Stimulated activated CD4-positive, alpha-beta T cell treated with anti-CD3 and anti-CD28 coated beads, TNF-alpha, amount 100 ng/mL, for 24 hours (primary cell): ENCODE results near the gene PC.
"Not testable (repeated sequence)": the region's sequence is repeated elsewhere in the genome, so short reads cannot be mapped to it uniquely, and the experiment has no call there.

Source experiments
- DNase-seq, 3 experiments: peaks; one replicate each; pipeline ENCODE4 v3.0.0-alpha.2; 2020; ENCODE audit warnings: low read depth in 3 of 3

Gene PC, protein sequence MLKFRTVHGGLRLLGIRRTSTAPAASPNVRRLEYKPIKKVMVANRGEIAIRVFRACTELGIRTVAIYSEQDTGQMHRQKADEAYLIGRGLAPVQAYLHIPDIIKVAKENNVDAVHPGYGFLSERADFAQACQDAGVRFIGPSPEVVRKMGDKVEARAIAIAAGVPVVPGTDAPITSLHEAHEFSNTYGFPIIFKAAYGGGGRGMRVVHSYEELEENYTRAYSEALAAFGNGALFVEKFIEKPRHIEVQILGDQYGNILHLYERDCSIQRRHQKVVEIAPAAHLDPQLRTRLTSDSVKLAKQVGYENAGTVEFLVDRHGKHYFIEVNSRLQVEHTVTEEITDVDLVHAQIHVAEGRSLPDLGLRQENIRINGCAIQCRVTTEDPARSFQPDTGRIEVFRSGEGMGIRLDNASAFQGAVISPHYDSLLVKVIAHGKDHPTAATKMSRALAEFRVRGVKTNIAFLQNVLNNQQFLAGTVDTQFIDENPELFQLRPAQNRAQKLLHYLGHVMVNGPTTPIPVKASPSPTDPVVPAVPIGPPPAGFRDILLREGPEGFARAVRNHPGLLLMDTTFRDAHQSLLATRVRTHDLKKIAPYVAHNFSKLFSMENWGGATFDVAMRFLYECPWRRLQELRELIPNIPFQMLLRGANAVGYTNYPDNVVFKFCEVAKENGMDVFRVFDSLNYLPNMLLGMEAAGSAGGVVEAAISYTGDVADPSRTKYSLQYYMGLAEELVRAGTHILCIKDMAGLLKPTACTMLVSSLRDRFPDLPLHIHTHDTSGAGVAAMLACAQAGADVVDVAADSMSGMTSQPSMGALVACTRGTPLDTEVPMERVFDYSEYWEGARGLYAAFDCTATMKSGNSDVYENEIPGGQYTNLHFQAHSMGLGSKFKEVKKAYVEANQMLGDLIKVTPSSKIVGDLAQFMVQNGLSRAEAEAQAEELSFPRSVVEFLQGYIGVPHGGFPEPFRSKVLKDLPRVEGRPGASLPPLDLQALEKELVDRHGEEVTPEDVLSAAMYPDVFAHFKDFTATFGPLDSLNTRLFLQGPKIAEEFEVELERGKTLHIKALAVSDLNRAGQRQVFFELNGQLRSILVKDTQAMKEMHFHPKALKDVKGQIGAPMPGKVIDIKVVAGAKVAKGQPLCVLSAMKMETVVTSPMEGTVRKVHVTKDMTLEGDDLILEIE

GRCh38 chr11:66958232-66958955, at the start of gene PC:
TSS of gene PC (minus strand) at chr11:66958383. CDS start at chr11:66872159, 86,224 bp downstream.
- DNase-seq, result peak; percentile 93 to 98 (median 96)

DNA sequence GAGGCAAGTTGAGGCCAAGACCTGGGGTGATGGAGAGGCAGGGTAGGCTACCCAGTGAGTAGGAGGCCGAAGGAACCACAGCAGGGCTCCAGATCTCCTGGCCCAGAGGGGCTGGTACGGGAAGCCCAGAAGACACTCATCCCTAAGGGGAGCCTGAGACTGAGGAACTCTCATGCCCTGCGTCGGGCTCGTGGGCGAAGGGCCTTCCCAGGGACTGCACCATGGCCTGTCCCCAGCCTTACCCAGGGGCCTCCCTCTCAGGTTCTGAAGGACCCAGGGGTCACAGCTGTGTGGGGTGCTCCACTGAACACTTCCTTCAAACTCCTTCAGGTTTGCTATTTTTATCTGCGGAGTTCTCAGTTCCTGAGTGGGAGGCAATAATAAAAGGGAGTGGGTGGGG, 48.9 kb upstream of the PC start:
- DNase-seq, result no peak

DNA sequence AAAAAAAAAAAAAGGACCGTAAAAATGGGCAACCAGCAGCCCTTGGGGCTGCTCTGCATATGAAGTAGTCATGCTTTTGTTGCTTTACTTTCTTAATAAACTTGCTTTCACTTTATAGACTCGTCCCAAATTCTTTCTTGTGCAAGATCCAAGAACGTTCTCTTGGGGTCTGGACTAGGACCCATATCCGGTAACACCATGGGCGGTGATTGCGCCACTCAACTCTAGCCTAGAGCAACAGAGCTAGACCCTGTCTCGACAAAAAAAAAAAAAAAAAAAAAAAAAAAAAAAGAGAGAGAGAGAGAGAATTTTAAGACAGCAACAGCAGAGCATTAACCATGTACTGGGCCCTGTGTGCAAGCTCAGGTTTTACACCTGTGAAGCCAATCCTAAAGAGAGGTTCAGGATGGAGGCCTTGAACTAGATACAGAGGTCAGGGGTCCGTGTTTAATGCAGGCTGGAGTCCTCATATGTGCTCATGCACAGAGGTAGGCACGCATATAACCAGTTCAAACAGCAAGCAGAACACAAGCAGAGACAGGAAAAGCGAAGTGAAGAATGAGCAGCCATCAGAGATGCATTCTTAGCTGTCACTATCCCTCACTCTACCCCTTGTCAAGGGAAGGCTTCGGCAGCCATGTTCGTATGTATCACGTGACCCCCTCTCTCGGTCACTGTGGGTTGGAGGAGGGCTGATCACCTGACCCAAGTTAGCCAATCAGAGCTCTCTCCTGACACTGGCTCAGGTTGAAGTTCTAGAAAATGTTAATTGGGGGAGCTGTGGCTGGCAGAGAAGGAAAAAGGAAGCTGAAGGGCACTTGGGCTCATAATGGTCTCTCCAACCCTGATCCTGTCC, 48.1 kb upstream of the PC start:
- DNase-seq, result peak in 2 of 3 experiments; percentile 11 to 24

GRCh38 chr11:67005200-67005599, 47.0 kb upstream of the PC start:
- DNase-seq, result not testable (repeated sequence)

DNA sequence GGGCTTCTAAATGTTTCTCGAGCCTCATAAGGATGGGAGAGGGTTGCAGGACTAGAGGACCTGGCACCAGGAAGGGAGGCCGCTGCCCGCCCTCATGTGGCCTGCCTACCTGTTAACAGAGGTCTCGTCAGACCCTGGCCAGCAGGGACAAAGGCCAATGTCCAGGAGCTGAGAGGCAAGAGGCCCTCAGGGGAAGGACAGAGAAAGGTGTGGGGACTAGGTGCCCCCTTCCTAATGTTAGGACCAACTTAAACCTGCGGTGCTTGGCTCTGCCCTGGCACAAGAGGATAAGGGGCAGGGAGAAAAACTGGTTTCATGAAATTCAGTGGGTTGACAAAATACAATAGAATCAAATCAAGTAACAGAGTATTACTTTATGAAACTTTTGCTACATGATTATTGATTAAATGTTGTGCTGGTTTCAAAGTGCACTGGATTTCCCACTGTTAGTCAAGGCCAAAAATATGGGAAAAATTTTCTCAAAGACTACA, 44.8 kb upstream of the PC start:
- no peak for DNase-seq

DNA sequence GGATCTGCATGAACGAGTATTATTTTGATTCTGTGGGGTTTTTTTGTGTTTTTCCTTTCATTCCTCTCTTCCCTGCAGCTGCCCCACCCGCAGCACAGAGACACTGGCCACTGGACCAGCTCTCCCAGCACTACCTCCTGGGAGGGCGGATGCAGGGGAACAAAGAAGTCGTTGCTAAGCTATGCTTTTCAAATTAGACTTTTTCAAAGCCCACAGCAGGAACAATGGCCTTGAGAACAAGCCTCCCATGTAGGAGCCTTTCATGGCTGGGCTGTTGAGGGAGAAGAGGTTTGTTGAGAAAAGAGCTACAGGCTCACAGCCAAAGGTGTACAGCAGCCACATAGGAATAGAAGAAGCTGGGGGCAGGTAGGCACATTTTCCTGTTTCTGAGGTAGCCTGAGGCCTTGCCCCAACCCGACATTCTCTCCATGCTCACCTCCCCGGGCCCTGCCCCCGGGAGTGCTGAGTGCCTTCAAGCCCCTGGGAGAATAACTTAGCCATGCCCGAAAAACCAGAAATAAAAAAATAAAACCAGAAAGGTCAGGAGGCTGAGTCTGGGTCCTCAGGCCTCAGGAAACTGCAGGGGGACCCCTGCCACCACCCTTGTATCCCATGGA, 44.2 kb upstream of the PC start:
- no peak for DNase-seq

- DNase-seq, result no peak
Observed at GRCh38 chr11:67001332-67001731, 43.1 kb upstream of the PC start.

DNA sequence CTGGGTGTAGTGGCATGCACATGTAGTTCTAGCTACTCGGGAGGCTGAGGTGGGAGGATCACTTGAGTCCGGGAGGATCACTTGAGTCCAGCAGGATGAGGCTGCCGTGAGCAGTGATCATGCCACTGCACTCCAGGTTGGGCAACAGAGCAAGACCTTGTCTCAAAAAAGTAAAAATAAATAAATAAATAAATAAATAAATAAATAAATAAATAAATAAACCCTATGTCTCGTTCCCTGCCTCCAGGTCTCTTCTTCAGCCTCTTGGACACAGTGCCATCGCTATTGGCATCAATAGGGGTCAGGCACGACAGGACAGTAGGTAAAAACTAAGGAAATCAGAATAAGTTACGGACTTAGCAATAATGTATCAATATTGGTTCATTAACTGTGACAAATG, 41.4 kb upstream of the PC start:
- no peak for DNase-seq

DNA sequence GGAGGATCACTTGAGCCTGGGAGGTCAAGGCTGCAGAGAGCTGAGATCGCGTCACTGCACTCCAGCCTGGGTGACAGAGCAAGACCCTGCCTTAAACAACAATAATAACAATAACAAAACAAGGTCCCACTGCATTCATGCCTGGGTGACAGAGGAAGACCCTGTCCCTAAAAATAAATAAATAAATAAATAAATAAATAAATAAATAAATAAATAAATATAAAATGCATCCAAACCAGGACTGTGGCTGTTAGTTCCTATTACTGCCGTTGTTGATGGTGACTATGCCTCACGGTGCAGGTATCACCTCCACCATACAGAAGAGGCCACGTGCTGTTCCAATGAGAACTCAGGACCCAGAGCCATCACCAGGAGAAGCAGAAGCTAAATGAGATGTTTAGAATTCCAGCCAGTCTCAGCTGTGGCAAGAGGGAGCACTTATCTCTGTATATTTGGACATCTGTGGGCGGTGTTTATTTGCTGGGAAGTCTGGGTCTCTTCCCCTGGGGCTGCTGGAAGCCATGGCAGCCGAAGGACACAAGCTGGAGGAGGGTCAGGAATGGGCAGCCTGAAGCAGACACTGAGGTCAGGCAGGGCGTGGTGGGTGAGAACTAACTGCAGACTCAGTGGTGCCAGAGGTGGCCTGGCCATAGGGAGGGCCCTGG, 38.6 kb upstream of the PC start:
- no peak for DNase-seq

GRCh38 chr11:66992041-66992440, 33.9 kb upstream of the PC start:
- no peak for DNase-seq

DNA sequence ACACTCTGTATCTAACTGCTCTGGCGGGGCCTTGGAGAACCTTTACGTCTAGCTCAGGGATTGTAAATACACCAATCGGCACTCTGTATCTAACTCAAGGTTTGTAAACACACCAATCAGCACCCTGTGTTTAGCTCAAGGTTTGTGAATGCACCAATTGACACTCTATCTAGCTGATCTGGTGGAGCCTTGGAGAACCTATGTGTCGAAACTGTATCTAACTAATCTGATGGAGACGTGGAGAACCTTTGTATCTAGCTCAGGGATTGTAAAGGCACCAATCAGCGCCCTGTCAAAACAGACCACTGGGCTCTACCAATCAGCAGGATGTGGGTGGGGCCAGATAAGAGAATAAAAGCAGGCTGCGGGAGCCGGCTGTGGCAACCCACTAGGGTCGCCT, 31.2 kb upstream of the PC start:
- DNase-seq, result not testable (repeated sequence)

DNA sequence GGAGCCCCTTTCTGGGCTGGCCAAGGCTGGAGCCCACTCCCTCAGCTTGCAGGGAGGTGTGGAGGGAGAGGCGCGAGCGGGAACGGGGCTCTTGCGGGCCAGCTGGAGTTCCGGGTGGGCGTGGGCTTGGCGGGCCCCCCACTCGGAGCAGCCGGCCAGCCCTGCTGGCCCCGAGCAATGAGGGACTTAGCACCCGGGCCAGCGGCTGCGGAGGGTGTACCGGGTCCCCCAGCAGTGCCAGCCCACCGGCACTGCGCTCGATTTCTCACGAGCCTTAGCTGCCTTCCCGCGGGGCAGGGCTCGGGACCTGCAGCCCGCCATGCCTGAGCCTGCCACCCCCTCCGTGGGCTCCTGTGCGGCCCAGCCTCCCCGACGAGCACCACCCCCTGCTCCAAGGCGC, 30.6 kb upstream of the PC start:
- not testable (repeated sequence) for DNase-seq

- DNase-seq, result no peak
Observed at GRCh38 chr11:66987924-66988637, 29.9 kb upstream of the PC start.

GRCh38 chr11:66987158-66987620, 29.0 kb upstream of the PC start:
- DNase-seq, result no peak

- DNase-seq, result no peak
Observed at GRCh38 chr11:66986178-66986545, 28.0 kb upstream of the PC start.

GRCh38 chr11:66985508-66986177, 27.5 kb upstream of the PC start:
- no peak for DNase-seq

GRCh38 chr11:66983275-66983924, 25.2 kb upstream of the PC start:
- DNase-seq, result no peak
